ENCODE data around the gene WDFY3.

WDFY3 gene

GRCh38 chr4:84647312-84647884 is 319.1 kb downstream of the WDFY3 start:
- TF ChIP-seq CTCF (conservative IDR thresholded peaks at IDR 0.05; ENCODE audit: low read depth) = no peak
- H3K27ac ChIP-seq = no peak overlapping the region
- CTCF ChIA-PET = no interaction called here
- DNase-seq (ENCODE audit: low spot score) = no peak
- POLR2A ChIA-PET (ENCODE audit: low non-redundant PET) = no interaction called here

- CTCF ChIA-PET = no interaction called here
- DNase-seq (ENCODE audit: low spot score) = no peak
- no peak overlapping the region for H3K27ac ChIP-seq
- TF ChIP-seq CTCF (conservative IDR thresholded peaks at IDR 0.05; ENCODE audit: low read depth) = no peak
- POLR2A ChIA-PET (ENCODE audit: low non-redundant PET) = no interaction called here
Observed at GRCh38 chr4:84644087-84644486, 322.4 kb downstream of the WDFY3 start.

DNA sequence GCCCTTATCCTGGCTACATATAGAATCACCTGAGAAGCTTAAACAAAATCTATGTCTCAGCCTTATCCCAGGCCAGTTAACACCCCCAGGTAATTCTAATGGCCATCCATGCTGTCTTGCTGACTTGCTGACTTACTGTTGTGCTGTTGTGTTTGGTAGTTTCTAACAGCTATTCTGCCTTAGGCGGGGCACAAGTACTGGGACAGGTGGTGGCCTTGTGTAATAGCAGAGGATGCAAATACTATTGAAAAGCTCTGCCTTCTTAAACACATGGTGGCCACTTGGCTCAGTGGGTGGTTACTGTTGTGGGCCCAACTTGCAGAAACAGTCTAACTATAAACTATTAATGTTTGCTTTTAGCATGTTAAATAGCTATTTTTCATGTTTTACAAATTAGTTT is 327.3 kb downstream of the WDFY3 start:
- CTCF ChIA-PET = interaction anchor here (0.6 kb wide), 1 partner anchor 68 kb away, joined by 3 read pairs; no protein-coding TSS in a partner anchor
- no peak overlapping the region for H3K27ac ChIP-seq
- no peak for TF ChIP-seq CTCF (conservative IDR thresholded peaks at IDR 0.05; ENCODE audit: low read depth)
- DNase-seq (ENCODE audit: low spot score) = no peak
- POLR2A ChIA-PET (ENCODE audit: low non-redundant PET) = no interaction called here

- H3K27ac ChIP-seq = no peak overlapping the region
- ChIA-PET POLR2A (ENCODE audit: low non-redundant PET) (no interaction called here), CTCF (no interaction called here)
- no peak for TF ChIP-seq CTCF (conservative IDR thresholded peaks at IDR 0.05; ENCODE audit: low read depth)
- DNase-seq (ENCODE audit: low spot score) = no peak
Observed at GRCh38 chr4:84638092-84638491, 328.4 kb downstream of the WDFY3 start.

GRCh38 chr4:84634961-84635360 is 331.5 kb downstream of the WDFY3 start:
- peak; percentile 68 for DNase-seq (ENCODE audit: low spot score)
- POLR2A ChIA-PET (ENCODE audit: low non-redundant PET) = no interaction called here
- TF ChIP-seq CTCF (conservative IDR thresholded peaks at IDR 0.05; ENCODE audit: low read depth) = no peak
- CTCF ChIA-PET = interaction anchor here (0.9 kb wide), 2 partner anchors 17 to 39 kb away, joined by 3 to 4 read pairs; no protein-coding TSS in a partner anchor
- peak overlapping the region; percentile 56; the same call in 1 of the 2 replicates for H3K27ac ChIP-seq

DNA sequence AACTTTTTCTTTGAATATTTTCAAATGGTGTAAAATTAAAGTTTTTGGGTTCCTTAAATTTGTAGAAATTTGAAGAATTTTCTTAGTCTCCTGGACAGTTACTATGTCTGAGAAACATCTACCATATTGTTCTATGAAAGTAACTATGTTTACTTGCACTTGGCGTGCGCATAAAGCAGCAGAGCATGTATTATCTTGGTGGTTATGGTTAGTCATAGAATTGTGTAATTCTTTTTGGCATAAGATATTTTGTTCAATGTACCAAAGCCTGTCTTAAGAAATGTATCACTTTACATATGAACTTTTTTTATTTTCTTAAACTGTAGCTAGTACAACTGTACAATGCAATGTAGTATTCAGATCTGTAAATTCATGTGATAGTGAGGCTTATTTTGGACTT is 334.4 kb downstream of the WDFY3 start:
- POLR2A ChIA-PET (ENCODE audit: low non-redundant PET) = no interaction called here
- CTCF ChIA-PET = no interaction called here
- H3K27ac ChIP-seq = no peak overlapping the region
- no peak for TF ChIP-seq CTCF (conservative IDR thresholded peaks at IDR 0.05; ENCODE audit: low read depth)
- peak; percentile 67 for DNase-seq (ENCODE audit: low spot score)

Measured in RWPE1 (cell line).